Smooth muscle cell (in vitro differentiated cells): ENCODE data around the gene MRRF. TPM values are rescaled to one million over a fixed set of nuclear protein-coding genes. Genes with fewer than 3 reads are reported as not detected.

Experiments used
- DNase-seq: peaks from one replicate; lab custom pipeline; 2025; ENCODE audit not compliant: unreplicated experiment; lab: John Stamatoyannopoulos, UW
- H2AFZ ChIP-seq: fragments of 200-600 bp; sonication (generic); 2 replicates; pipeline ENCODE4 v1.6.0; 2016; ENCODE audit warnings: antibody characterized with exemption, low read depth, mild to moderate bottlenecking
- H3F3A ChIP-seq: fragments of 200-600 bp; sonication (generic); 2 replicates; pipeline ENCODE4 v1.6.0; 2017; ENCODE audit warnings: antibody characterized with exemption, low read depth
- H3K27ac ChIP-seq: fragments of 200-600 bp; sonication (generic); 2 replicates; pipeline ENCODE4 v1.5.1; 2016; ENCODE audit warnings: low read depth, mild to moderate bottlenecking
- H3K27me3 ChIP-seq: fragments of 200-600 bp; sonication (generic); 2 replicates; pipeline ENCODE4 v1.6.1; 2016; ENCODE audit warnings: low read depth, mild to moderate bottlenecking
- H3K36me3 ChIP-seq: fragments of 200-600 bp; sonication (generic); 2 replicates; pipeline ENCODE4 v1.5.1; 2016; ENCODE audit warnings: low read depth
- H3K4me1 ChIP-seq: fragments of 200-600 bp; sonication (generic); 2 replicates; pipeline ENCODE4 v1.5.1; 2016; ENCODE audit warnings: low read depth
- H3K4me2 ChIP-seq: fragments of 200-600 bp; sonication (generic); 2 replicates; pipeline ENCODE4 v1.6.0; 2016; ENCODE audit warnings: mild to moderate bottlenecking
- H3K4me3 ChIP-seq: fragments of 200-600 bp; sonication (generic); 2 replicates; pipeline ENCODE4 v1.5.1; 2016; ENCODE audit warnings: mild to moderate bottlenecking
- H3K79me2 ChIP-seq: fragments of 200-600 bp; sonication (generic); 2 replicates; pipeline ENCODE4 v1.6.0; 2016; ENCODE audit warnings: low read depth, mild to moderate bottlenecking
- H3K9ac ChIP-seq: fragments of 200-600 bp; sonication (generic); 2 replicates; pipeline ENCODE4 v1.6.0; 2016; ENCODE audit warnings: low read depth
- H3K9me3 ChIP-seq: fragments of 200-600 bp; sonication (generic); replicated peaks from 2 replicates; pipeline ENCODE4 v1.5.1; 2016; ENCODE audit warnings: low read depth
- H4K20me1 ChIP-seq: fragments of 200-600 bp; sonication (generic); 2 replicates; pipeline ENCODE4 v1.6.0; 2016; ENCODE audit warnings: low read depth
- WGBS: methylation state at CpG from one replicate; pipeline ENCODE4 v1.1.7; 2016; ENCODE audit warnings: low lambda C conversion rate; 5-methylcytosine and 5-hydroxymethylcytosine counted together
- polyA plus RNA-seq: library from polyadenylated mRNA; unstranded; fragments of >200 nt; fragmentation: Nextera tagmentation; extraction: Ambion mirVana; gene quantifications from 2 replicates; pipeline ENCODE4 v1.2.1, GENCODE V29; 2016
- total RNA-seq: library from RNA; depleted of rRNA; stranded (reverse); fragments of >200 nt; gene quantifications from 2 replicates; pipeline ENCODE4 v1.2.3, GENCODE V29; 2014
- TF ChIP-seq, protein P1 (sequence below): fragments of 200-600 bp; sonication (generic); IDR thresholded peaks from 2 replicates; pipeline ENCODE4 v1.5.1; 2017; ENCODE audit warnings: borderline replicate concordance, mild to moderate bottlenecking, antibody characterized with exemption; ENCODE audit not compliant: insufficient read depth, poor library complexity, severe bottlenecking

Gene MRRF
- total and polyA plus RNA-seq, 2 experiments from 2014 or later = 8.4 to 28.1 TPM

DNA sequence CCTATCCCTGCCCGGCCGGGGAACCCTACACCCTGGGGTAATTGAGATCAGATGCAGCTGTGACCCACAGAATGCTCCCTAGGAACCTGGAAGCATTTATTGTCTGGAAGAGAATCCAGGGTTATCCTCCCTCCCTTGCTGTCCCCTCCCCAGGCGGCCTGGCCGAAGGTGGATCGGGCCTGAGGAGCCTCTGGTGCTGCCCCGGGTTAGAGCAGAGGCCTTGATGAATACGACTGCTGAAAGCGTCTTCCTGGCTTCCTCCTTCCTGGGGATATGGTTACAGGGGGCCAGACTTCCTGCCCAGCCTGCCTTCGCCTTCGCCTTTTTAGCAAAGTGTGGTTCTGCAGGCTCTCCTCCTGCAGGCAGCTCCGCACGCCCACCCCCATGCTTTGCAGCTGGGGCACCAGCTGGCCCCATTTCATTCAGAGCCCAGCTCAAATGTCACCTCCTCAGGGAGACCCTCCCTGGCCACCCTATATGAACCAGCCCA, 83.7 kb downstream of the MRRF start:
- Histone ChIP-seq H3K9ac (no peak overlapping the region), H3K4me3 (no peak overlapping the region), H4K20me1 (no peaks in the 10 kb centered on the region), H3K27ac (no peak overlapping the region), H3K27me3 (peaks cover 22% of the 10 kb centered on the region), H2AFZ (no peak overlapping the region), H3K9me3 (no peaks in the 10 kb centered on the region), H3K4me1 (no peaks in the 10 kb centered on the region), H3K4me2 (no peak overlapping the region), H3F3A (no peaks in the 10 kb centered on the region), H3K36me3 (no peaks in the 10 kb centered on the region), H3K79me2 (no peaks in the 10 kb centered on the region)
- 76% methylated on average over 12 of the region's 12 CpGs for WGBS
- TF ChIP-seq, protein P1, sequence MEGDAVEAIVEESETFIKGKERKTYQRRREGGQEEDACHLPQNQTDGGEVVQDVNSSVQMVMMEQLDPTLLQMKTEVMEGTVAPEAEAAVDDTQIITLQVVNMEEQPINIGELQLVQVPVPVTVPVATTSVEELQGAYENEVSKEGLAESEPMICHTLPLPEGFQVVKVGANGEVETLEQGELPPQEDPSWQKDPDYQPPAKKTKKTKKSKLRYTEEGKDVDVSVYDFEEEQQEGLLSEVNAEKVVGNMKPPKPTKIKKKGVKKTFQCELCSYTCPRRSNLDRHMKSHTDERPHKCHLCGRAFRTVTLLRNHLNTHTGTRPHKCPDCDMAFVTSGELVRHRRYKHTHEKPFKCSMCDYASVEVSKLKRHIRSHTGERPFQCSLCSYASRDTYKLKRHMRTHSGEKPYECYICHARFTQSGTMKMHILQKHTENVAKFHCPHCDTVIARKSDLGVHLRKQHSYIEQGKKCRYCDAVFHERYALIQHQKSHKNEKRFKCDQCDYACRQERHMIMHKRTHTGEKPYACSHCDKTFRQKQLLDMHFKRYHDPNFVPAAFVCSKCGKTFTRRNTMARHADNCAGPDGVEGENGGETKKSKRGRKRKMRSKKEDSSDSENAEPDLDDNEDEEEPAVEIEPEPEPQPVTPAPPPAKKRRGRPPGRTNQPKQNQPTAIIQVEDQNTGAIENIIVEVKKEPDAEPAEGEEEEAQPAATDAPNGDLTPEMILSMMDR = no peak
- DNase-seq = no peak

DNA sequence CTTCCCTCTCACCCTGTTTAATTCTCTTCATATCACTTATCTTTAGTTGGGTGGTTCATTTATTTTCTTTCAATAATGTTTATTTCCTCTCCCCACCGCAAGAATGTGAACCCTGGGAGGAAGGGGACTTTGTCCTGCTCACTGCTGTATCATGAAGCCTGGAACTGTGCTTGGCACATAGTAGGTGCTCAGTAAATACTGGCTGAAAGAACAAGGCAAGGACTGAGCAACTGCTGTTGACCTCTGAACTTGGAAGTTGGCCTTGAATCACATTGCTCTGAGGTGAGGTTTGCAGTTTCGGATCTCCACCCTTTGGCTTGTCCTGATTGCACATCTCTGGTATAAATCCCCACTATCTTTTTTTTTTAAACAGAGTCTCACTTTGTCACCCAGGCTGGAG, 84.1 kb downstream of the MRRF start:
- Histone ChIP-seq H4K20me1 (no peaks in the 10 kb centered on the region), H3F3A (no peaks in the 10 kb centered on the region), H3K4me3 (no peak overlapping the region), H2AFZ (no peak overlapping the region), H3K27me3 (peaks cover 22% of the 10 kb centered on the region), H3K4me2 (no peak overlapping the region), H3K4me1 (no peaks in the 10 kb centered on the region), H3K27ac (no peak overlapping the region), H3K36me3 (no peaks in the 10 kb centered on the region), H3K79me2 (no peaks in the 10 kb centered on the region), H3K9ac (no peak overlapping the region), H3K9me3 (no peaks in the 10 kb centered on the region)
- WGBS = 94% methylated on average over 2 of the region's 2 CpGs
- TF ChIP-seq, protein P1 = no peak
- DNase-seq = no peak

- H3K27ac ChIP-seq = no peak overlapping the region
- H3K4me1 ChIP-seq = no peaks in the 10 kb centered on the region
- peaks cover 22% of the 10 kb centered on the region for H3K27me3 ChIP-seq
- DNase-seq = no peak
- H3K4me2 ChIP-seq = no peak overlapping the region
- no peaks in the 10 kb centered on the region for H3K79me2 ChIP-seq
- H3F3A ChIP-seq = no peaks in the 10 kb centered on the region
- no peak overlapping the region for H2AFZ ChIP-seq
- no peak overlapping the region for H3K9ac ChIP-seq
- WGBS = 86% methylated on average over 4 of the region's 4 CpGs
- H3K9me3 ChIP-seq = no peaks in the 10 kb centered on the region
- TF ChIP-seq, protein P1 = no peak
- H3K36me3 ChIP-seq = no peaks in the 10 kb centered on the region
- no peak overlapping the region for H3K4me3 ChIP-seq
- no peaks in the 10 kb centered on the region for H4K20me1 ChIP-seq
Observed at GRCh38 chr9:122349201-122349600, 84.5 kb downstream of the MRRF start.

- Histone ChIP-seq H3K9me3 (no peaks in the 10 kb centered on the region), H3K9ac (no peak overlapping the region), H3K27ac (no peak overlapping the region), H3F3A (no peaks in the 10 kb centered on the region), H3K79me2 (no peaks in the 10 kb centered on the region), H2AFZ (no peak overlapping the region), H3K27me3 (peaks cover 22% of the 10 kb centered on the region), H4K20me1 (no peaks in the 10 kb centered on the region), H3K36me3 (no peaks in the 10 kb centered on the region), H3K4me1 (no peaks in the 10 kb centered on the region), H3K4me3 (no peak overlapping the region), H3K4me2 (no peak overlapping the region)
- WGBS = 48% methylated on average over 11 of the region's 11 CpGs
- peak; percentile 43 for DNase-seq
- TF ChIP-seq, protein P1 = peak; percentile 96
Observed at GRCh38 chr9:122350577-122351355, 86.1 kb downstream of the MRRF start.
